Measurements from ENCODE around the gene DLK2. TPM values are rescaled to one million over a fixed set of nuclear protein-coding genes. Genes with fewer than 3 reads are reported as not detected.

Gene DLK2
- total RNA-seq, 4 donors from 2014 or later: 23.6 to 61.7 (median 32.3) TPM

DNA sequence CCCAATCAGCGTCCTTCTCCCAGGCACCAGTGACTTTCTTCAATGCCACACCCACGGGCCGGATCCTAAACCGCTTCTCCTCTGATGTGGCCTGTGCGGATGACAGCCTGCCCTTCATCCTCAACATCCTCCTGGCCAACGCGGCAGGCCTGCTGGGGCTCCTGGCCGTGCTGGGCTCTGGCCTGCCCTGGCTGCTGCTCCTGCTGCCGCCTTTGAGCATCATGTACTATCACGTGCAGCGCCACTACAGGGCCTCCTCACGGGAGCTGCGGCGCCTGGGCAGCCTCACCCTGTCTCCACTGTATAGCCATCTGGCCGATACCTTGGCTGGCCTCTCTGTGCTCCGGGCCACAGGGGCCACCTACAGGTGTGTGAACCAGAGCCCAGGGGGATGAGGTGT is 9.8 kb downstream of the DLK2 start:
- no peak overlapping the region for H3K27ac ChIP-seq
- H3K4me3 ChIP-seq: no peak overlapping the region
- no peak for TF ChIP-seq POLR2A (IDR thresholded peaks at IDR 0.05)
- no peak for TF ChIP-seq POLR2AphosphoS5 (IDR thresholded peaks at IDR 0.05)
- DNase-seq (ENCODE audit: low spot score in 2 of 2): no peak
- H3K27me3 ChIP-seq: no peaks in the 10 kb centered on the region
- 79% methylated on average over 12 of the region's 16 CpGs for WGBS
- peaks cover 95% of the 10 kb centered on the region for H3K36me3 ChIP-seq
- H3K9me3 ChIP-seq: no peaks in the 10 kb centered on the region
- H3K4me1 ChIP-seq: no peaks in the 10 kb centered on the region

DNA sequence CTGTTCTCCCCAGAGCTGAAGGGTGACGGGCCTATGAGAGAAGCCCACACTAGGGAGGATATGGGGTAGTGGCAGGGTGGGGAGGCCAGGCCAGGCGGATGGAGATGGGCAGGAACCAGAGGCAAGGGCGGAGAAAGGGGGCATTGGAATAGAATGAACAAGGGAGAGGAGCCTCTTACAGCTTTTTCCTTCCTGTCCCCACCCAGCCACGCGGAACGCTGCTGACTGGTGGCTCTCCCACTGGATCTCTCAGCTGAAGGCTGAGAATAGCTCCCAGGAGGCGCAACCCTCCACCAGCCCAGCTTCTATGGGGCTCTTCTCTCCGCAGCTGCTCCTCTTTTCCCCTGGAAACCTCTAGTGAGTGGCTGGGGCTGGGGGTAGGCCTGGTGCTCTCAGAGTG is 10.8 kb downstream of the DLK2 start:
- H3K4me3 ChIP-seq: no peak overlapping the region
- H3K9me3 ChIP-seq: no peaks in the 10 kb centered on the region
- WGBS: 92% methylated on average over 8 of the region's 8 CpGs
- no peak for TF ChIP-seq POLR2AphosphoS5 (IDR thresholded peaks at IDR 0.05)
- no peak for TF ChIP-seq EP300 (IDR thresholded peaks at IDR 0.05)
- TF ChIP-seq POLR2A (IDR thresholded peaks at IDR 0.05): no peak
- TF ChIP-seq, protein P1, sequence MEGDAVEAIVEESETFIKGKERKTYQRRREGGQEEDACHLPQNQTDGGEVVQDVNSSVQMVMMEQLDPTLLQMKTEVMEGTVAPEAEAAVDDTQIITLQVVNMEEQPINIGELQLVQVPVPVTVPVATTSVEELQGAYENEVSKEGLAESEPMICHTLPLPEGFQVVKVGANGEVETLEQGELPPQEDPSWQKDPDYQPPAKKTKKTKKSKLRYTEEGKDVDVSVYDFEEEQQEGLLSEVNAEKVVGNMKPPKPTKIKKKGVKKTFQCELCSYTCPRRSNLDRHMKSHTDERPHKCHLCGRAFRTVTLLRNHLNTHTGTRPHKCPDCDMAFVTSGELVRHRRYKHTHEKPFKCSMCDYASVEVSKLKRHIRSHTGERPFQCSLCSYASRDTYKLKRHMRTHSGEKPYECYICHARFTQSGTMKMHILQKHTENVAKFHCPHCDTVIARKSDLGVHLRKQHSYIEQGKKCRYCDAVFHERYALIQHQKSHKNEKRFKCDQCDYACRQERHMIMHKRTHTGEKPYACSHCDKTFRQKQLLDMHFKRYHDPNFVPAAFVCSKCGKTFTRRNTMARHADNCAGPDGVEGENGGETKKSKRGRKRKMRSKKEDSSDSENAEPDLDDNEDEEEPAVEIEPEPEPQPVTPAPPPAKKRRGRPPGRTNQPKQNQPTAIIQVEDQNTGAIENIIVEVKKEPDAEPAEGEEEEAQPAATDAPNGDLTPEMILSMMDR (IDR thresholded peaks at IDR 0.05): no peak
- no peaks in the 10 kb centered on the region for H3K4me1 ChIP-seq
- DNase-seq (ENCODE audit: low spot score in 2 of 2): no peak
- H3K36me3 ChIP-seq: peaks cover 90% of the 10 kb centered on the region
- no peak overlapping the region for H3K27ac ChIP-seq
- H3K27me3 ChIP-seq: no peaks in the 10 kb centered on the region

GRCh38 chr6:43444036-43444435 is 11.3 kb downstream of the DLK2 start:
- no peaks in the 10 kb centered on the region for H3K27me3 ChIP-seq
- no peak overlapping the region for H3K4me3 ChIP-seq
- TF ChIP-seq, protein P1 (IDR thresholded peaks at IDR 0.05): no peak
- TF ChIP-seq POLR2AphosphoS5 (IDR thresholded peaks at IDR 0.05): no peak
- TF ChIP-seq POLR2A (IDR thresholded peaks at IDR 0.05): no peak
- TF ChIP-seq EP300 (IDR thresholded peaks at IDR 0.05): no peak
- no peak for DNase-seq (ENCODE audit: low spot score in 2 of 2)
- H3K27ac ChIP-seq: no peak overlapping the region
- no peaks in the 10 kb centered on the region for H3K4me1 ChIP-seq
- no peaks in the 10 kb centered on the region for H3K9me3 ChIP-seq
- peaks cover 89% of the 10 kb centered on the region for H3K36me3 ChIP-seq
- WGBS: 76% methylated on average over 10 of the region's 10 CpGs

- TF ChIP-seq POLR2AphosphoS5 (IDR thresholded peaks at IDR 0.05) (no peak), EP300 (IDR thresholded peaks at IDR 0.05) (no peak)
- TF ChIP-seq, protein P1 (IDR thresholded peaks at IDR 0.05): no peak
- DNase-seq (ENCODE audit: low spot score in 2 of 2): no peak
- WGBS: 89% methylated on average over 14 of the region's 14 CpGs
- peaks cover 6% of the 10 kb centered on the region for H3K4me1 ChIP-seq
- H3K36me3 ChIP-seq: peaks cover 88% of the 10 kb centered on the region
- no peaks in the 10 kb centered on the region for H3K27me3 ChIP-seq
- H3K27ac ChIP-seq: no peak overlapping the region
- H3K9me3 ChIP-seq: no peaks in the 10 kb centered on the region
- no peak overlapping the region for H3K4me3 ChIP-seq
These were observed 12.4 kb downstream of the DLK2 start for GRCh38 chr6:43442935-43443334.

DNA sequence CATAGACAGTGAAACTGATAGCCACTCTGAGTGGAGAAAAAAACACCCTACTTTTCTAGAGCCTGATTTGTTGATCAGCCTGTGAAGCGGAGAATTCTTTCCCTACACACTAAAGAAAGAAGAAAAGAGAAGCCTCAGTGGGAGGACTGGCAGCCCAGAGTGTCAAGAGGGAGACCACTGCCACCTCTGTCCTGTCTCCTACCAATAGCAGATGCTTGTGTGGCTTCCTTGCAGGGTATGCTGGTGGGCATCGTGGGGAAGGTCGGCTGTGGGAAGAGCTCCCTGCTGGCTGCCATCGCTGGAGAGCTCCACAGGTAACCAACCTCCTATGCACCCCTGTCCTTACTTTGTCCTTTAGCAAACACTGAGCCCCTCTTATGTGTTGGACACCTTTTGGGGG is 17.6 kb downstream of the DLK2 start:
- TF ChIP-seq POLR2AphosphoS5 (IDR thresholded peaks at IDR 0.05) (no peak), POLR2A (IDR thresholded peaks at IDR 0.05) (no peak), EP300 (IDR thresholded peaks at IDR 0.05) (no peak)
- TF ChIP-seq, protein P1 (IDR thresholded peaks at IDR 0.05): no peak
- Histone ChIP-seq H3K4me1 (peaks cover 31% of the 10 kb centered on the region), H3K4me3 (no peak overlapping the region), H3K27ac (peak overlapping the region; percentile 76), H3K36me3 (peaks cover 44% of the 10 kb centered on the region), H3K9me3 (no peaks in the 10 kb centered on the region), H3K27me3 (no peaks in the 10 kb centered on the region)
- no peak for DNase-seq (ENCODE audit: low spot score in 2 of 2)
- 62% methylated on average over 4 of the region's 4 CpGs for WGBS
